ENCODE results near the gene CHKA. TPM values are rescaled to one million over a fixed set of nuclear protein-coding genes. Genes with fewer than 3 reads are reported as not detected.

The CHKA gene
- polyA plus RNA-seq, 1 of the 3 experiments (the other 2 are of a cell fraction) = 12.3 TPM

- TF ChIP-seq FOXM1 (IDR thresholded peaks at IDR 0.05; ENCODE audit: low read depth) (no peak), GABPA (IDR thresholded peaks at IDR 0.05; ENCODE audit: low read depth) (no peak), CHD2 (IDR thresholded peaks at IDR 0.05; ENCODE audit: low read length, partially characterized antibody) (no peak), MXI1 (IDR thresholded peaks at IDR 0.05; ENCODE audit: low read depth, low read length) (no peak), EP300 (IDR thresholded peaks at IDR 0.05; ENCODE audit: borderline replicate concordance in 1 of 2, low read depth in 1 of 2, low read length in 1 of 2) (0 out of 4 replicates have a peak, but pooled peaks of 1 of the 2 experiments have one; percentile 18), RXRA (IDR thresholded peaks at IDR 0.05; ENCODE audit: borderline replicate concordance, low read depth) (peak; percentile 28; the same call in 1 of the 2 replicates), CTCF (IDR thresholded peaks at IDR 0.05) (no peak), SMC3 (IDR thresholded peaks at IDR 0.05; ENCODE audit: low read depth, low read length) (no peak), TEAD4 (IDR thresholded peaks at IDR 0.05; ENCODE audit: borderline replicate concordance, insufficient read depth) (no peak), YY1 (IDR thresholded peaks at IDR 0.05; ENCODE audit: low read depth) (no peak), PBX3 (IDR thresholded peaks at IDR 0.05) (no peak), NRF1 (IDR thresholded peaks at IDR 0.05; ENCODE audit: low read depth, low read length) (no peak), RCOR1 (IDR thresholded peaks at IDR 0.05; ENCODE audit: low read length) (no peak), NFIC (IDR thresholded peaks at IDR 0.05; ENCODE audit: borderline replicate concordance) (peak; percentile 79), MAX (IDR thresholded peaks at IDR 0.05; ENCODE audit: low read depth) (peak; percentile 88)
Measured at GRCh38 chr11:68010090-68011041, 110.8 kb downstream of the CHKA start, which contains the start of gene ALDH3B1 (continued).

GRCh38 chr11:68009391-68010089 lies 111.6 kb downstream of the CHKA start:
- H4K20me1 ChIP-seq (ENCODE audit: insufficient read depth) = no peaks in the 10 kb centered on the region
- no peak for DNase-seq
- peak overlapping the region; percentile 81; the same call in 1 of the 2 replicates for H3K4me2 ChIP-seq
- CTCF ChIA-PET = interaction anchor here (0.6 to 1.7 kb wide), 10 partner anchors 11 to 289 kb away, joined by 3 to 7 read pairs (median 3); no protein-coding TSS in a partner anchor
- peaks cover 18% of the 10 kb centered on the region for H3F3A ChIP-seq (replicated peaks; ENCODE audit: insufficient read depth)
- peak overlapping the region; percentile 25 to 96 for H3K27ac ChIP-seq (ENCODE audit: low read depth in 2 of 2, low read length in 1 of 2)
- H2AFZ ChIP-seq (ENCODE audit: low read depth) = peak overlapping the region; percentile 73; the same call in 1 of the 2 replicates
- no peaks in the 10 kb centered on the region for H3K9me2 ChIP-seq
- peak overlapping the region; percentile 72 for H3K9ac ChIP-seq
- TF ChIP-seq RAD21 (IDR thresholded peaks at IDR 0.05; ENCODE audit: low read length) (peak; percentile 63), SIN3A (IDR thresholded peaks at IDR 0.05; ENCODE audit: borderline replicate concordance, low read depth, low read length) (0 out of 2 replicates have a peak, but pooled peaks have one; percentile 7), RCOR1 (IDR thresholded peaks at IDR 0.05; ENCODE audit: low read length) (no peak), MAX (IDR thresholded peaks at IDR 0.05; ENCODE audit: low read depth) (no peak), SMC3 (IDR thresholded peaks at IDR 0.05; ENCODE audit: low read depth, low read length) (peak; percentile 27; the same call in 1 of the 2 replicates), FOSL2 (IDR thresholded peaks at IDR 0.05; ENCODE audit: borderline replicate concordance, low read depth) (no peak), CTCF (IDR thresholded peaks at IDR 0.05) (peak; percentile 61)
- H3K9me3 ChIP-seq = no peaks in the 10 kb centered on the region
- no peaks in the 10 kb centered on the region for H3K36me3 ChIP-seq (replicated peaks in 1 of 2; ENCODE audit: control insufficient read depth in 1 of 2, insufficient read depth in 2 of 2, low read length in 1 of 2)
- H3K79me2 ChIP-seq (ENCODE audit: insufficient read depth) = peaks cover 18% of the 10 kb centered on the region
- WGBS (ENCODE audit: low lambda C conversion rate) = 69% methylated on average over 12 of the region's 12 CpGs
- peaks cover 31 to 40% of the 10 kb centered on the region in 2 experiments; a peak in 3 of 4 replicates for H3K4me1 ChIP-seq (ENCODE audit: control insufficient read depth in 1 of 2, insufficient read depth in 2 of 2, low read depth in 1 of 2, low read length in 1 of 2)
- POLR2A ChIA-PET = interaction anchor here (0.6 kb wide), 1 partner anchor 31 kb away, joined by 3 read pairs; no protein-coding TSS in a partner anchor
- H3K4me3 ChIP-seq (ENCODE audit: low read depth in 2 of 2, low read length in 1 of 2) = no peak overlapping the region; a peak in 1 of 4 replicates
- no peaks in the 10 kb centered on the region for H3K27me3 ChIP-seq (ENCODE audit: insufficient read depth)

All from SK-N-SH (cell line).